Keratinocyte (primary cell): Measurements from ENCODE around the gene MMAB. TPM values are rescaled to one million over a fixed set of nuclear protein-coding genes. Genes with fewer than 3 reads are reported as not detected.

Experiments used
- DNase-seq: peaks from one replicate; pipeline ENCODE4 v3.0.0-alpha.2; 2011; ENCODE audit warnings: low read depth, missing footprints, low spot score
- FAIRE-seq: peaks from 2 replicates; lab custom pipeline; 2011; peaks lifted over from hg19 to GRCh38; lab: Jason Lieb, UNC
- H2AFZ ChIP-seq: 2 replicates; pipeline ENCODE4 v1.6.0; 2012; ENCODE audit warnings: low read length, control low read depth, inconsistent platforms; ENCODE audit not compliant: control insufficient read depth
- H3K27ac ChIP-seq: 2 replicates; pipeline ENCODE4 v1.5.1; 2011; ENCODE audit warnings: low read length; ENCODE audit not compliant: control insufficient read depth, insufficient read depth
- H3K27me3 ChIP-seq: 3 replicates; pipeline ENCODE4 v1.6.0; 2011; ENCODE audit warnings: low read length; ENCODE audit not compliant: control insufficient read depth, insufficient read depth; ENCODE audit errors: extremely low read depth
- H3K36me3 ChIP-seq, 2 experiments: 2 replicates in 1 of 2; 3 replicates in 1 of 2; pipeline ENCODE4 v1.5.1; 2011; ENCODE audit warnings: low read length in 2 of 2, mild to moderate bottlenecking in 1 of 2; ENCODE audit not compliant: control insufficient read depth in 2 of 2, insufficient read depth in 2 of 2; ENCODE audit errors: extremely low read depth in 1 of 2
- H3K4me1 ChIP-seq: 3 replicates; pipeline ENCODE4 v1.5.1; 2011; ENCODE audit warnings: low read length; ENCODE audit not compliant: control insufficient read depth, insufficient read depth; ENCODE audit errors: extremely low read depth
- H3K4me2 ChIP-seq: 3 replicates; pipeline ENCODE4 v1.6.0; 2011; ENCODE audit warnings: low read depth, low read length; ENCODE audit not compliant: control insufficient read depth, insufficient read depth; ENCODE audit errors: extremely low read depth
- H3K4me3 ChIP-seq, 3 experiments: fragments of 200-600 bp in 1 of 3; sonication (generic) in 1 of 3; 2 replicates in 2 of 3; 3 replicates in 1 of 3; pipeline ENCODE4 v1.5.1; 2011 to 2016; ENCODE audit warnings: low read length in 3 of 3, mild to moderate bottlenecking in 3 of 3, control low read depth in 2 of 3, inconsistent platforms in 1 of 3, low read depth in 1 of 3, mixed read lengths in 1 of 3, mixed run types in 1 of 3, moderate library complexity in 1 of 3; ENCODE audit not compliant: control insufficient read depth in 2 of 3, insufficient read depth in 2 of 3; ENCODE audit errors: extremely low read depth in 1 of 3
- H3K79me2 ChIP-seq: 2 replicates; pipeline ENCODE4 v1.6.0; 2012; ENCODE audit warnings: low read length; ENCODE audit not compliant: control insufficient read depth, insufficient read depth
- H3K9ac ChIP-seq: 3 replicates; pipeline ENCODE4 v1.6.0; 2011; ENCODE audit warnings: low read length; ENCODE audit not compliant: control insufficient read depth, insufficient read depth; ENCODE audit errors: extremely low read depth
- H3K9me1 ChIP-seq: 3 replicates; pipeline ENCODE4 v1.6.0; 2011; ENCODE audit warnings: low read length; ENCODE audit not compliant: control insufficient read depth, insufficient read depth; ENCODE audit errors: extremely low read depth
- H3K9me3 ChIP-seq: 2 replicates; pipeline ENCODE4 v1.5.1; 2012; ENCODE audit warnings: low read depth, low read length; ENCODE audit not compliant: control insufficient read depth
- H4K20me1 ChIP-seq: 3 replicates; pipeline ENCODE4 v1.6.0; 2011; ENCODE audit warnings: low read length; ENCODE audit not compliant: control insufficient read depth, insufficient read depth; ENCODE audit errors: extremely low read depth
- CTCF ChIP-seq, 3 experiments: IDR thresholded peaks in 1 of 3; conservative IDR thresholded peaks in 1 of 3; optimal IDR thresholded peaks in 1 of 3; 2 replicates in 2 of 3; 3 replicates in 1 of 3; pipeline versions ENCODE3 to v1.5.1; 2011; ENCODE audit warnings: low read length in 3 of 3, mild to moderate bottlenecking in 3 of 3, moderate library complexity in 2 of 3, control low read depth in 1 of 3, inconsistent platforms in 1 of 3; ENCODE audit not compliant: insufficient read depth in 2 of 3; ENCODE audit errors: extremely low read depth in 1 of 3
- EZH2 ChIP-seq: IDR thresholded peaks from one replicate; pipeline ENCODE4 v1.6.1; 2012; ENCODE audit warnings: inconsistent platforms, mild to moderate bottlenecking, low read length, moderate library complexity
- dilution Hi-C: fragments of 300-500 bp; cut with MboI; formaldehyde crosslinking; loops from one replicate; pipeline ENCODE4 v1.7.0; 2020; ENCODE audit warnings: low sequenced_read_pairs; ENCODE audit not compliant: extremely low pct_ligation_motif_present
- polyA plus RNA-seq, 5 experiments: library from polyadenylated mRNA; depleted of rRNA in 3 of 5; stranded (reverse) in 3 of 5; stranded (forward) in 1 of 5; unstranded in 1 of 5; fragments of >200 nt; gene quantifications; 1 replicate in 1 of 5; 2 replicates in 3 of 5; 3 replicates in 1 of 5; pipeline versions ENCODE4 v1.2.1 to v1.2.3, GENCODE V29; 2011 to 2012; ENCODE audit warnings: missing spikeins in 2 of 5, low read depth in 1 of 5, low replicate concordance in 1 of 5

MMAB gene
- polyA plus RNA-seq, 1 donor (not counting 4 experiments of a cell fraction or from before 2014, with no cell fraction given): 30.6 TPM

GRCh38 chr12:109513977-109514376 lies 59.3 kb downstream of the MMAB start:
- DNase-seq: no peak
- dilution Hi-C loops: no loop called here
- TF ChIP-seq EZH2: no peak
- TF ChIP-seq CTCF (optimal IDR thresholded peaks at IDR 0.05 in 1 of 3, IDR thresholded peaks at IDR 0.05 in 1 of 3, conservative IDR thresholded peaks at IDR 0.05 in 1 of 3; ENCODE audit: extremely low read depth in 1 of 3, insufficient read depth in 2 of 3, low read length in 3 of 3): no peak
- Histone ChIP-seq H3K9ac (no peak overlapping the region), H3K4me1 (no peaks in the 10 kb centered on the region), H2AFZ (no peak overlapping the region), H3K36me3 (peaks cover 26 to 36% of the 10 kb centered on the region in 2 experiments), H3K27ac (no peak overlapping the region), H3K9me1 (no peaks in the 10 kb centered on the region), H4K20me1 (no peaks in the 10 kb centered on the region), H3K79me2 (no peaks in the 10 kb centered on the region), H3K27me3 (no peaks in the 10 kb centered on the region), H3K9me3 (no peaks in the 10 kb centered on the region), H3K4me2 (no peak overlapping the region), H3K4me3 (no peak overlapping the region)
- no peak for FAIRE-seq

DNA sequence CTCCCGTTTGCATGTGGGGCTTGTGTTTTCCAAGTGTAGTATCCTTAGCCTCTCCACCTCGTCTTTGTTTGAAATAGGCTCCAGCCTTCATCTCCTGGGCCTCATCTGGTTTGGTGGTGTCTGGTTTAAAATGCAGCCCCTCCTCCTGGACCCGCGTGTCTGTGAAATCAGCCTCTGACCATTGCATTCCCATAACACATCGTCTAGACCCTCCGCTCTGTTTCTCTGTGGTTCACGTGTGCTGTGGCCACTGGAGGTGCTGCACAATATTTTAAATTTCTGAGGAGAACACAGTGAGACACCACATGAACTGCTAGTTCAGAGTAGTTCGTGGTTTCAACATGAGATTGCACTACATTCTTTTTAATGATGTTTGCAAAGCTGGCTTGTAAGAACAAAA lies 60.3 kb downstream of the MMAB start:
- DNase-seq (no peak), FAIRE-seq (no peak)
- H3K27me3 ChIP-seq: no peaks in the 10 kb centered on the region
- TF ChIP-seq EZH2: no peak
- TF ChIP-seq CTCF (optimal IDR thresholded peaks at IDR 0.05 in 1 of 3, IDR thresholded peaks at IDR 0.05 in 1 of 3, conservative IDR thresholded peaks at IDR 0.05 in 1 of 3; ENCODE audit: extremely low read depth in 1 of 3, insufficient read depth in 2 of 3, low read length in 3 of 3): no peak
- no peak overlapping the region for H3K27ac ChIP-seq
- no peaks in the 10 kb centered on the region for H3K4me1 ChIP-seq
- no peaks in the 10 kb centered on the region for H3K9me3 ChIP-seq
- no peaks in the 10 kb centered on the region for H4K20me1 ChIP-seq
- dilution Hi-C loops: no loop called here
- no peak overlapping the region for H2AFZ ChIP-seq
- H3K36me3 ChIP-seq: peaks cover 26 to 34% of the 10 kb centered on the region in 2 experiments
- no peaks in the 10 kb centered on the region for H3K9me1 ChIP-seq
- H3K79me2 ChIP-seq: no peaks in the 10 kb centered on the region
- H3K9ac ChIP-seq: no peak overlapping the region
- H3K4me3 ChIP-seq: no peak overlapping the region
- no peak overlapping the region for H3K4me2 ChIP-seq
